SK-N-SH (cell line): ENCODE data around the gene PNPLA8.

ENCODE experiments used
- EP300 ChIP-seq, 2 experiments: IDR thresholded peaks; 2 replicates each; pipeline versions ENCODE4 v1.4.0 to v1.6.1; 2012; ENCODE audit warnings: borderline replicate concordance in 1 of 2, low read depth in 1 of 2, low read length in 1 of 2
- EZH2phosphoT487 ChIP-seq: fragments of 200-600 bp; sonication (generic); IDR thresholded peaks from 2 replicates; pipeline ENCODE4 v1.6.1; 2017; ENCODE audit warnings: low read depth, mixed run types, mild to moderate bottlenecking, antibody characterized with exemption, moderate library complexity, borderline replicate concordance
- MXI1 ChIP-seq: IDR thresholded peaks from 2 replicates; pipeline ENCODE4 v1.6.1; 2012; ENCODE audit warnings: mild to moderate bottlenecking, low read depth, low read length, improper control_type of control experiment
- NRF1 ChIP-seq: IDR thresholded peaks from 2 replicates; pipeline ENCODE4 v1.6.1; 2012; ENCODE audit warnings: low read depth, mild to moderate bottlenecking, low read length
- POLR2AphosphoS5 ChIP-seq: IDR thresholded peaks from 2 replicates; pipeline ENCODE4 v1.6.1; 2012; ENCODE audit warnings: low read depth, low read length
- RAD21 ChIP-seq: IDR thresholded peaks from 2 replicates; pipeline ENCODE4 v1.6.1; 2012; ENCODE audit warnings: mild to moderate bottlenecking, low read length
- SMC3 ChIP-seq: IDR thresholded peaks from 2 replicates; pipeline ENCODE4 v1.6.1; 2012; ENCODE audit warnings: low read depth, low read length, improper control_type of control experiment
- TAF1 ChIP-seq: IDR thresholded peaks from 2 replicates; pipeline ENCODE4 v1.6.1; 2012; ENCODE audit warnings: low read depth, mild to moderate bottlenecking, low read length, moderate library complexity, borderline replicate concordance
- YY1 ChIP-seq: IDR thresholded peaks from 2 replicates; pipeline ENCODE4 v1.4.0; 2012; ENCODE audit warnings: low read depth, mild to moderate bottlenecking
- TF ChIP-seq, protein P1 (sequence below): fragments of 200-600 bp; sonication (generic); IDR thresholded peaks from 2 replicates; pipeline ENCODE4 v1.6.1; 2017; ENCODE audit warnings: antibody characterized with exemption, mild to moderate bottlenecking, moderate library complexity
- TF ChIP-seq, protein P2 (sequence below): IDR thresholded peaks from 2 replicates; pipeline ENCODE4 v1.4.0; 2012; ENCODE audit warnings: low read depth

DNA sequence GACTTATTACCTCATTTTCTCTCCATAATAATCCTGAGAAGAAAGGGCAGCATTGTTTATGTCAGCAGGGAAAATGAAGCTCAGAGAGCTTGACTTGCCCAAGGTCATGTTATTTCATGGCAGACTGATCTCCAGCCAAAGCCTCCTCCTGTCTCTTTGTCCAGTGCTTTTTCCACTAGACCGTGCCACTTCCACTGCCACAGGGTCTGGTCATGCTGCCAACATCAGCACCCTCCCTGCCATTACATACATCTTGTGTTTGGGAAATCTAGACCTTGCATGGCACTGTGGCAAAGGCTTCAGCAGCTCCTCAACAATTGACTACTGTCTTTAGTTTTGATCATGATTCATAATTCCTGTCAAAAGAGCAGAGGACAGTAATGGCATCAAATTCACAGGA lies 94.8 kb downstream of the PNPLA8 start:
- TF ChIP-seq, protein P1, sequence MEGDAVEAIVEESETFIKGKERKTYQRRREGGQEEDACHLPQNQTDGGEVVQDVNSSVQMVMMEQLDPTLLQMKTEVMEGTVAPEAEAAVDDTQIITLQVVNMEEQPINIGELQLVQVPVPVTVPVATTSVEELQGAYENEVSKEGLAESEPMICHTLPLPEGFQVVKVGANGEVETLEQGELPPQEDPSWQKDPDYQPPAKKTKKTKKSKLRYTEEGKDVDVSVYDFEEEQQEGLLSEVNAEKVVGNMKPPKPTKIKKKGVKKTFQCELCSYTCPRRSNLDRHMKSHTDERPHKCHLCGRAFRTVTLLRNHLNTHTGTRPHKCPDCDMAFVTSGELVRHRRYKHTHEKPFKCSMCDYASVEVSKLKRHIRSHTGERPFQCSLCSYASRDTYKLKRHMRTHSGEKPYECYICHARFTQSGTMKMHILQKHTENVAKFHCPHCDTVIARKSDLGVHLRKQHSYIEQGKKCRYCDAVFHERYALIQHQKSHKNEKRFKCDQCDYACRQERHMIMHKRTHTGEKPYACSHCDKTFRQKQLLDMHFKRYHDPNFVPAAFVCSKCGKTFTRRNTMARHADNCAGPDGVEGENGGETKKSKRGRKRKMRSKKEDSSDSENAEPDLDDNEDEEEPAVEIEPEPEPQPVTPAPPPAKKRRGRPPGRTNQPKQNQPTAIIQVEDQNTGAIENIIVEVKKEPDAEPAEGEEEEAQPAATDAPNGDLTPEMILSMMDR = no peak
- no peak for TF ChIP-seq TAF1
- no peak for TF ChIP-seq EP300 (IDR thresholded peaks at IDR 0.05; ENCODE audit: borderline replicate concordance in 1 of 2, low read depth in 1 of 2, low read length in 1 of 2)
- TF ChIP-seq YY1 = no peak
- TF ChIP-seq MXI1 = no peak
- TF ChIP-seq EZH2phosphoT487 = no peak
- no peak for TF ChIP-seq NRF1
- no peak for TF ChIP-seq SMC3
- TF ChIP-seq, protein P2, sequence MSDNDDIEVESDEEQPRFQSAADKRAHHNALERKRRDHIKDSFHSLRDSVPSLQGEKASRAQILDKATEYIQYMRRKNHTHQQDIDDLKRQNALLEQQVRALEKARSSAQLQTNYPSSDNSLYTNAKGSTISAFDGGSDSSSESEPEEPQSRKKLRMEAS = no peak
- TF ChIP-seq POLR2AphosphoS5 = no peak
- TF ChIP-seq RAD21 = no peak
